GM18909 (cell line): ENCODE measurements around the gene MYH11.
"Not testable (repeated sequence)": the region's sequence is repeated elsewhere in the genome, so short reads cannot be mapped to it uniquely, and the experiment has no call there.

Experiments used
- ATAC-seq: cut with Tn5 transposase; IDR thresholded peaks from one replicate; pipeline ENCODE4 v1.9.1; 2021; ENCODE audit warnings: mild to moderate bottlenecking; ENCODE audit not compliant: unreplicated experiment, poor library complexity

Gene MYH11

DNA sequence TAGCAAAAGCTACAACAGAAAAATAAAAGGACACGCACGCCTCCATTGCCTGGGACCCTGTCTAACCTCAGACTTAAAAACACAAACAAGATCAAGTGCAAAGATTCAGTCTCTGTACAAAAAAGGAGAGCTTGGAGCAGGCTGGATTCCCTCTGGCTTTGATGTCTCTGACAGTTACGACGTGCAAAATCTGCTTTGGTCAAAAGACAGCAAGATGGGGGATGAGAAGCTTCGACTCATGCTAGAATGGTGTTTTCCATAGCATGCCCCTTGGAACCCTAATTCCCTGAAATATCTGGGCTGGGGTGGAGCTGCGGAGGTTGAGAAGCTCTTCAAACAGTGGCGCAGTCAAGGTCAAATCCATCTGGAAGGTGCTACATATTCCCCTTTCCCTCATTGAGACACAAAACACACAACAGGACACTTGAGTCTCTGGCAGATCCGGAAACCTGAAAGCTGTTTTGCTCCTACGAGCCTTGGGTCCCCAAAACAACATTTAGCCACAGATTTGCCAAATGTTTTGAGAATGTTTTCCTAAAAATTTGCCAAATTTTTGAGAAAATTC, 9.1 kb downstream of the MYH11 start:
- no peak for ATAC-seq

DNA sequence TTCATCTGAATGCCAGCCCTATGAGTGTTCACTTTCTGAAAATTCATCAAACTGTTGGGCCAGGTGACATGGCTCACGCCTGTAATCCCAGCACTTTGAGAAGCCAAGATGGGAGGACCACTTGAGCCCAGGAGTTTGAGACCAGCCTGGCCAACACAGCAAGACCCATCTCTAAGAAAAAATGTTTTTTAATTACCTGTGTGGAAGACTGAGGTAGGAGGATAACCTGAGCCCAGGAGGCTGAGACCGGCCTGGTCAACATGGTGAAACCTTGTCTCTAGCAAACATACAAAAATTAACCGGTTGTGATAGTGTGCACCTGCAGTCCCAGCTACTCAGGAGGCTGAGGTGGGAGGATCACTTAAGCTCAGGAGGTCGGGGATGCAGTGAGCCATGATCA, 10.3 kb downstream of the MYH11 start:
- ATAC-seq: no peak

DNA sequence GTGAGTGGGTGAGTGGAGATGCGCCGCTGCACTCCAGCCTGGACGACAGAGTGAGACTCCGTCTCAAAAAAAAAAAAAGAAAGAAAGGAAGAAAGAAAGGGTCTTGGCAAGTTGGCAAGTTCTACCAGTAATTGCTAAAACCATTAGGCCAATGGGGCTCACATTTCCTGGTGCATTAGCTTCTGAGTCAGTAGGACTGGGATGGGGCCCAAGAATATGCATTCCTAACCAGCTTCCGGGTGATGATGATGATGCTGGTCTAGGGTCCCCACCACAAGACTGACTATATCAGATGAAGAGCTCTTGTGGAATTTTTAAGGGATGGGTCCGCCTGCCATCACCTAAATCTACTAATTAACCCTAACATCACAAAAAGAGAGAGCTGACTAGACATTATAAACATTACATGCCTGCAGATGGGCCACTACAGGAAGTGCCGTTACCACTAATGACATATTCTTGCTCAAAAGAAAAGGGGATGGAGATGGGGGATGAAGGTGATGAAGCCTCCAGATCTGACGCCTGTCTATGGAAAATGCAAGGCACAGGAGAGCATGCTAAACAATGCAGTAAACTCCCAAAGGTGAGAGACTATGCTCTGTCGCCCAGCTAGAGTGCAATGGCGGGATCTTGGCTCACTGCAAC, 13.1 kb downstream of the MYH11 start:
- no peak for ATAC-seq

DNA sequence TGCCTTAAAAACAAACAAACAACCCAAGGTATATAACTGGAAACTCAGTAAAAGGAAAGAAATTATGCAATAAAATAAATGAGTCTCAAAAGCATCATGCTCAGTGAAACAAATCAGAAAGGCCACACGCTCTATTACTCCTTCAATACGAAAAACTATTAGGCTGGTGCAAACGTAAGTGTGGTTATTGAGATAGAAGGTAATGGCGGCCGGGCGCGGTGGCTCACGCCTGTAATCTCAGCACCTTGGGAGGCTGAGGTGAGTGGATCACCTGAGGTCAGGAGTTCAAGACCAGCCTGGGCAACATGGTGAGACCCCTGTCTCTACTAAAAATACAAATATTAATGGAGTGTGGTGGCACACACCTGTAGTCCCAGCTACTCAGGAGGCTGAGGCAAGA, 17.6 kb downstream of the MYH11 start:
- ATAC-seq: not testable (repeated sequence)

DNA sequence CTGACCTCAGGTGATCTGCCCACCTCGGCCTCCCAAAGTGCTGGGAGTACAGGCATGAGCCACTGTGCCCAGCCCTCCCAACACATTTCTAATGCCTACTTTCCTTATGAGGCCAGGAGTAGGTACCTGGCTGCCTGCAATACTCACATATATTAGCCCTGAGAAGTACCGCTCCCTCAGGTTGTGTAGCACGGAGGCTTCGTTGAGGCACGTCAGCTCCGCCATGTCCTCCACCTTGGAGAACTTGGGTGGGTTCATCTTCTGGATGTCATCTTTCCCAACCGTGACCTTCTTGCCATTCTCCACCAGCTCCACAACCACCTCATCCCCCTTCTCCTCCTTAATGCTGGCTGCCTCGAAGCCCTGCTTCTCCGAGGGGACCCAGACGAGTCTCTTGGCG, 19.1 kb downstream of the MYH11 start:
- ATAC-seq: no peak

DNA sequence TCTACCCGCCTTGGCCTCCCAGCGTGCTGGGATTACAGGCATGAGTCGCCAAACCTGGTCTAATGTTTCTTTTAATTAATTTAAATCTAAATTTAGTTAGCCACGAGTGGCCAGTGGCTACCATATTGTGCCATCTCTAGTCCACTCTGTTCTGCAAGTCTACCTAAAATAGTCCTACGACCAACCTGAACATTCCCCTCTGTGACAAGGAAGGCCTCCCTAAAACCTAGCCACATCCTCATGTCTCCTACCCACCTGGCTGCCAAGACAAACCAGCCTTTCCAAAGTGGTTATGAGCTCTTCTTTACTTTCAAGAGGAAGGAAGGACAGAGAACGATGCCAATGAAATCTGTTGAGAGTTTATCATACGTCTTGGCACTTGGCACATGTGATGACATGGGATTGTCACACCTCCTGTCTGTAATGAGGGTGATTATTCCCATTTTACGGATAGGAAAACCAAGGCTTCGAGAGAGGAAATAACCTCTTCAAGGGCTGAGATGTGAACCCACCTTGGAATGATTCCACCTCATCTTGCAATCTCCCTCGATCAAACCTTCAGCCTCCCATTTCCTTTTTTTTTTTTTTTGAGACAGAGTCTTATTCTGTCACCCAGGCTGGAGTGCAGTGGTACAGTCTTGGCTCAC, 19.7 kb downstream of the MYH11 start:
- no peak for ATAC-seq

DNA sequence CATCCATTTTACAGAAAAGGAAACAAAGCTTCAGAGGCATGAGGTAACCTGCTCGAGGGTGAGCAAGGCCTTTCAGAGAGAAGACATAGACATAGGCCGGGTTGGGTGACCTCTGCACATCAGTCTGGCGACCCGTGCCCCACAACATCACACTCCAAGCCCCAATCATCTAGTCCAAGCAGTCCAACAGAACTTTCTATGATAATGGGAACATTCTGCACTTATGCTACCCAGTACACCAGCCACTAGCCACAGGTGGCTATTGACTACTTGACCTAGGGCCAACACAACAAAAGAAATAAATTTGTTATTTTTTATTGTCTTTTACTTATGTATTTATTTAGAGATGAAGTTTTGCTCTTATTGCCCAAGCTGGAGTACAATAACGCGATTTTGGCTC, 20.8 kb downstream of the MYH11 start:
- no peak for ATAC-seq

DNA sequence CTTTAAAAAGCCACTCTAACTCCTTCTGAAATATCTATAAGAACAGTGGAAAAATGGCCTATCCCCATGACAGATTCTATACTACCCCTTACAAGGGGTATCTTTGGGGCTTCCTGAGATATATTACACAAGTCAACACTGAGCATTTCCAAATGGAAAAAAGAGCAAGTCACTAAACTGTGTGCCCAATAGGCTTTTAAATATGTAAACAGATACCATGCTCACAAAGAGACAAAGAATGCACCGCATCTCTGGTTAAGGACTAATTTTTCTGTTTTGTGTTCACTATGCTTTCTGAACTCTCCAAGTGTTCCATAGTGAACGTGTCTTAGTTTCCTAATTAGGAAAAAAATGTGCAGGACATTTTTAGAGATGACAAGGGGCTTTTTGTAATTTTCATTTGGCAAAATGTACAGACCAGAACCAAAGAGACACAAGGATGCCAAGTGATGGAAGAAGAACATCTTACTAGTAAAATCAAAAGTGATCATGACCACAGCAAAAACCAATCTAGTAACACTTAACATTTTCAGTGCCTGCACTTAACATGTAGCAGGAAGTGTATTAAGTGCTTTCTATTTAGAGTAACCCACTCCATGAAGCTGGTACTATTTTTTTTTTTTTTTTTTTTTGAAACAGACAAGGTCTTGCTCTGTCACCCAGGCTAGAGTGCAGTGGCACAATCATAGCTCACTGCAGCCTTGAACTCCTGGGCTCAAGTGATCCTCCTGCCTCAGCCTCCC, 21.5 kb downstream of the MYH11 start:
- no peak for ATAC-seq

DNA sequence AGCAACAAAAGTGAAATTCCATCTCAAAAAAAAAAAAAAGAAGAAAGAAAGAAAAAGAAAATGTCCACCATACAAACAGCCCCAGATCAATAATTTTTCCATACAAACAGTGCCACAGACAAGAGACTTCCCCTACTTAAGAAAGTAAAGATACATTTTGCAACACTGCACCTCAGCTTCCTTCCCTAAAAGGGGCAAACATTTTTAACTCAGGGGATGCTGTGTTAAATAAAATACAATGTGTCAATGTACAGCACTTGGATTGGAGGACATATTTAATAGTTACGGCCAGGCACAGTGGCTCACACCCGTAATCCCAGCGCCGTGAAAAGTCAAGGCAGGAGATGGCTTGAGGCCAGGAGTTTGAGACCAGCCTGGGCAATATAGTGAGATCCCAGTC, 22.3 kb downstream of the MYH11 start:
- no peak for ATAC-seq

DNA sequence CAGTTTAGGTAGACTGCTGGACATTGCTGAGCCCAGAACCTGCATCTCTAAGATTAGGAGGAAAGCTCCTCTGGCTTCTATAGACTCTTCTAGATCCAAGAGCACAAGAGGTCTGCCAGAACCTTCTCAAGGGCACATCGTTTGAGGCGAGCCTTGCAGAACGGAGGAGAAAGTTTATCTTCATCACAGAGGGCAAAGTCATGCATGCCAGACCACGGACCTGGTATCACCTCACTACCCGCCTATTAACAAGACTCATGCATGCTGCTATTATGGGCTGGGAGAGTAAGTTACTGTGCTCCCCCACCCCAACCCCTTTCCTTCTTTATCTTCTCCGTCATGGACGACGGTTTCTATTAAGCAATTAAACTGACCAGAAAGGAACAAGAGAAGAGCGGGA, 23.3 kb downstream of the MYH11 start:
- no peak for ATAC-seq

DNA sequence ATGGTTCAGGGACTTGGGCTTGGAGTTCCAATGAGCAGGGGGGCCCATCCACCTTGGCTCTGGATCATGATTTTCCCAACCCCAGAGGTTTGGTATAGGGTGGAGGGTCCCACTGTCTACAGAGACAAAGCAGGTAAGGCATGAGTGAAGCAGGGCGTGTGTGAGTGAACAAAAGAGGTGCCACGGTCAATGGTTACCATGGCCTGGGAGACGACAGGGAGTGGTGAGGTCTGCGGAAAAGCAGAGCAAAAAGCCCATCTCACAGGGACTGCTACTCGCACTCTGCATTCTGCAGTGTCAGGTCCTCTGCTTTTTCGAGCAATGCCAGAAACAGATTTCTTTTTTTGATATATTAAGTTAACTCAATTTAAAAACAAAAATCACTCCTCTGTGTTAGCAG, 24.6 kb downstream of the MYH11 start:
- ATAC-seq: no peak

DNA sequence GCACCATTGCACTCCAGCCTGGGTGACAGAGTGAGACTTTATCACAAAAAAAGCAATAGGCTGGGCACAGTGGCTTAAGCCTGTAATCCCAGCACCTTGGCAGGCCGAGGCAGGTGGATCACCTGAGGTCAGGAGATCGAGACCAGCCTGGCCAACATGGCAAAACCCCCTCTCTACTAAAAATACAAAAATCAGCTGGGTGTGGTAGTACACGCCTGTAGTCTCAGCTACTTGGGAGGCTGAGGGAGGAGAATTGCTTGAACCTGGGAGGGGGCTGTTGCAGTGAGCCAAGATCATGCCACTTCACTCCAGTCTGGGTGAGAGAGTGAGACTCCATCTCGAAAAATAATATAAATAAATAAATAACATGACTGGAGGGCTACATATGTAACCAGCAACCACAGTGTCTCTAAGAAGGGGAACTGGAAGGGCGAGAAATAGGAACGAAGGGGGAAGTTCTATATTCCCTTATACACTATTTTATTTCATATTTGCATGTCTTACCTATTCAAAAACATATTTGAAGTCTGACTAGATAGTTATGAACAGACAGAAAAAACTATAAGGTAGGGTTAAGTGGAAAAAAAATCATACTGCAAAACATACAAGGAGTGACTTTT, 25.9 kb downstream of the MYH11 start:
- ATAC-seq: no peak

DNA sequence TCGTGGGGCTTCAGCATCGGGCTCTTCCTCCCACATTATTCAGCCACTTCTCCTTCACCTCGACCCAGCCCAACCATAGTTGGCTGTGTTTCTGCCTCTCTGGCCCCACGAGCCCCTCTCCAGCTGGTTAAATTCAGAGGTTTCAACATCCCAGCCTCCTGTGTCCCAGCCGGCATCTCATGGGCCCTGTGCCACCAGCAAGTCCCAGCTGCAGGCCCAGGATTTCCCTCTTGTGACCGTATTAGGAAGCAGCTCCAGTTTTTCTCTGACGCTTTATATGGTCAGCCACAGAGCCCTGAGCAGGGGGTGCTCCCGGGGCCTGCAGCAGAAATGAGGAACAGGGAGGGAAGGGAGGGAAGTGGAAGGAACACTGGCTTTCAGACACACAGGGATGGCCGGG, 27.4 kb downstream of the MYH11 start:
- no peak for ATAC-seq

DNA sequence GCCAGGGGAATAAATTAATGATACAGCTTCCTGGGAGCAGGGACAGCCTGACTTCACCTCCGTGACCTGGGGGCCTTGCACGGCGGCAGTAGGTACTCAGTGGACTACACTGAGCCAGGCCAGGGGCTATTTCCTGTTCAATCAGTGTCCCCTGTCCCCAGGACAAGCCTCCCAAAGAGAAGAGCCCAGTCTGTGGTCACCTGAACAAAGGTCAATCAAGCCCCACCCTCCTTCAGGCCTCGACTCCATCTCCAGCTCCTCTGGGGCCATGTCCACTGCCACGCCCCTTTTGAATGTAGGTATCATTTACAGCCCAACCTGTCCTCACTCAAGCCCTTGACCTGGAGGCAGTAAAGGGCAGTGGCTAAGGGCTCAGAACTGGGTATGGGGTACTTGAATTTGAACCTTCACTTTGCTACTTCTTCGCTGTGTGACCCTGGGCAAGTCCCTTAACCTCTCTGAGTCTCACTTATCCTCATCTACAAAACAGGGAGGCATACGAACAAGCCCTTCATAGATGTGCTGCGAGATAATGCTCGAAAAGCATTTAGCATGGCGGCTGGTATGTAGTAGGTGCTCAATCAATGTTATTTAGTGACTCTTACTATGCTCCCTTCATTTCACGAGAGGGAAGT, 29.0 kb downstream of the MYH11 start:
- ATAC-seq: no peak

DNA sequence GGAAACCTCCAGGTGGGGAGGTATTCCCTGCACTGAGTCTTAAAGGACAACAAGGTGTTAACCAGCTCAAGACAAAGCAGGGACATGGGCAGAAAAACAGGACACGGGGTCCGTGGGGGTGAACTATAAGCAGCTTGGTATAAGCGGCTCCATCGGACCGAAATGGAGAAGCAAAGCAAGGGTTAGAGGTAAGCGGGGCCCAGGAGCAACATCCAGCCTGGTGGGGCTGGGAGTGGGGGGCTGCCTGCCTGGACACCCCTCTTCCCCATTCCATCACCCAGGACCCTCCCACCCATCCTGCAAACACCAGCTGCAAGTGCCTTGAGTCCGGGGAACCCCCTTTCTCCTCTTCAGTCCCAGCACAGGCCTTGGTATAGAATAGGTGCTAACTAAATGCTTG, 29.5 kb downstream of the MYH11 start:
- no peak for ATAC-seq

DNA sequence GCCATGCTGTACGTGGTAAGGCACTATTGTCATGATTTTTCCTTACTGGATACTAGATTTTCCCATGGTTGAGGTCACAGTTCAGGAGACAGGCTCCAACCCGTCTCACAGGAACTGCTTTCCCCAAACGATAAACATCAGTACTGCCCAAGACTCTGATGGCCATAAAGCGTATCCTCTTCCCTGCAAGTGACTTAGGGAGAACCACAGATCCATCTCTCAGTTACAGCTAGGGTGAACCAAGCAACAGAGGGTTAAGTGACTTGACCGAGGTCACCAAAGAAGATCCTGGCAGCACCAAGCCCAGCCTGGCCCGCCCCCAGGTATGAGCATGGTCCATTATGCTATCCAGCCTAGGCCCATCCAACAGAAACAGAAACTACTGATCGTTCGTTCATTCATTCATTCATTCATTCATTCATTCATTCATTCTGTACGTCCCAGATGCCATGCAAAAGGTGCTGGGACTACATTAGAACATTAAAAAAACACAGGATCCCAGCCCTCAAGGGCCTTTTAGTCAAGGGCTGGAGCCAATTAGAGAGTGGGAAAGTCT, 31.0 kb downstream of the MYH11 start:
- ATAC-seq: no peak

DNA sequence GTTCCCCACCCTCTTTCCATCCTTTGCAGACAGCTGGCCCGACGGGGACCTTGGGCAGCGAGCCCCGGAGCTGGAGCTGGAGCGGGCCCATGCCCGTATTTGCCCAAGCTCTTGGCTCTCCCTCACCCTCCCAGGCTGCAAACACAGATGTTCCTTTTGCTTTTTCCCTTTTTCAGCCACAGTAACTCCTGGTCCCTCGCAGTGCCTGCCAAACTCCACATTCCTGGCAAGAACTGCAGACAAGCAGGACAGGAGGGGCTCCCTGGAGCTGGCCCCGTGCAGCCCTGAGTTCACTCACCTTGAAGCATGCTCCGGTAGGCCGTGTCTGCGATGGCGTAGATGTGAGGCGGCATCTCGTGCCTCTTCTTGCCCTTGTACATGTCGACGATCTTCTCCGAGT, 33.9 kb downstream of the MYH11 start:
- ATAC-seq: no peak

DNA sequence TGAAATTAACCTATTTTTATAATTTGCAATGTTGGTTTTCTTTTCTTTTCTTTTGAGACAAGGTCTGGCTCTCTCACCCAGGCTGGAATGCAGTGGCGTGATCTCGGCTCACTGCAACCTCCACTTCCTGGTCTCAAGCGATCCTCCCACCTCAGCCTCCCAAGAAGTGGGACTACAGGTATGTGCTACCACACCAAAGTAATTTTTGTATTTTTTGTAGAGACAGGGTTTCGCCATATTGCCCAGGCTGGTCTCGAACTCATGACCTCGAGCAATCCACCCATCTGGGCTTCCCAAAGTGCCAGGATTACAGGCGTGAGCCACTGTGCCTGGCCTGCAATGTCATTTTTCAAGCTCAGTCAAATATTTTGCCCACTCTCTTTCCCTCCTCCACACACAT, 36.0 kb downstream of the MYH11 start:
- ATAC-seq: no peak

DNA sequence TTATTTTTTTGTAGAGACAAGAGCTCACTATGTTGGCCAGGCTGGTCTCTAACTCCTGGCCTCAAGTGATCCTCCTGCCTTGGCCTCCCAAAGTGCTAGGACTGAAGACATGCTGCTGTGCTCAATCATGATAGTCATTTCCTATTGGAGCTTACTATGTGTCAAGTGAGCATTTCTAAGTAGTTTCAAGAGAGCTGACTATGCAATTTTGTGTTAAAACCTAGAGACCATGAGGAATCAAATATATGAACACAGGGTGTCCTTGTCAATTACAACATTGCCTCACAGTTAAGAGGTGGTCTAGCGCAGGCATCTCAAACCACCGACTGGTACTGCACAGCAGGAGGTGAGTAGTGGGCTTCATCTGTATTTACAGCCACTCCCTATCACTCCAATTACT, 37.8 kb downstream of the MYH11 start:
- no peak for ATAC-seq

DNA sequence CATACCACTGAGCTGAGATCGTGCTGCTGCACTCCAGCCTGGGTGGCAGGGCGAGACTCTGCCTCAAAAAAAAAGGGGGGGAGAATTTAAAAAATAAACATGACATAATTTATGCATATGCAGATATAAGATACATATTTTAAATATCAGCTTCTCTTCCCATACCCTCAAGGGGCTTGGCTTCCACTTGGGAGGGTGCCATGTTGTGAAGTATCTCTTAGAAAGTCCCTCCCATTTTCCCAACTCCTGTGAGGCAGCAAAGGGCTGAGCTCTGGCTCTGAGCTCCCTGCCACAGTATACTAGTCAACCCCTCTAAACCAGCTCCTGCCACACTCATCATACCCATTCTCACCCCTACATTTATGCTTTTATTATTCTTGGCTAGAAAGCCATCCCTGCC, 39.4 kb downstream of the MYH11 start:
- no peak for ATAC-seq
